RWPE2 (cell line): ENCODE measurements around the gene TNNT1.

Source experiments
- ATAC-seq: fragments of 200-7000 bp; cut with Tn5 transposase; 3 replicates; pipeline ENCODE4 v1.9.1; 2021; ENCODE audit warnings: low read depth
- DNase-seq: peaks from one replicate; pipeline ENCODE4 v3.0.0-alpha.2; 2020; ENCODE audit warnings: low spot score
- H3K27ac ChIP-seq: fragments of 450-650 bp; 2 replicates; pipeline ENCODE4 v1.5.1; 2017; ENCODE audit warnings: mild to moderate bottlenecking; ENCODE audit not compliant: poor library complexity, severe bottlenecking
- H3K27me3 ChIP-seq: fragments of 250-450 bp; sonication (Bioruptor Pico); 2 replicates; pipeline ENCODE4 v1.5.1; 2021; ENCODE audit warnings: mild to moderate bottlenecking, moderate library complexity; ENCODE audit not compliant: insufficient read depth, poor library complexity, severe bottlenecking
- H3K36me3 ChIP-seq: fragments of 250-450 bp; sonication (Bioruptor Pico); 2 replicates; pipeline ENCODE4 v1.5.1; 2020; ENCODE audit warnings: low read depth, mild to moderate bottlenecking, moderate library complexity
- H3K4me1 ChIP-seq: fragments of 250-450 bp; sonication (Bioruptor Pico); 2 replicates; pipeline ENCODE4 v1.5.1; 2021; ENCODE audit warnings: mild to moderate bottlenecking, moderate library complexity; ENCODE audit not compliant: insufficient read depth, poor library complexity, severe bottlenecking
- H3K4me3 ChIP-seq: fragments of 250-450 bp; sonication (Bioruptor Pico); 2 replicates; pipeline ENCODE4 v1.5.1; 2021; ENCODE audit warnings: mild to moderate bottlenecking, moderate library complexity; ENCODE audit not compliant: severe bottlenecking
- H3K9me3 ChIP-seq: fragments of 250-450 bp; sonication (Bioruptor Pico); 2 replicates; pipeline ENCODE4 v1.5.1; 2021; ENCODE audit warnings: mild to moderate bottlenecking, moderate library complexity; ENCODE audit not compliant: severe bottlenecking
- CTCF ChIP-seq: fragments of 450-650 bp; IDR thresholded peaks from one replicate; pipeline ENCODE4 v1.5.1; 2017; ENCODE audit warnings: mild to moderate bottlenecking, moderate library complexity; ENCODE audit not compliant: poor library complexity, severe bottlenecking

TNNT1 gene

GRCh38 chr19:55147545-55148251 is 1.3 kb downstream of the TNNT1 start:
- Histone ChIP-seq H3K27ac (peak overlapping the region; percentile 63), H3K9me3 (no peaks in the 10 kb centered on the region), H3K4me3 (no peak overlapping the region), H3K36me3 (peaks cover 8% of the 10 kb centered on the region), H3K27me3 (no peaks in the 10 kb centered on the region), H3K4me1 (no peaks in the 10 kb centered on the region)
- DNase-seq, result no peak
- TF ChIP-seq CTCF, result no peak
- no peak for ATAC-seq

- peak overlapping the region; percentile 68 for H3K4me3 ChIP-seq
- no peaks in the 10 kb centered on the region for H3K27me3 ChIP-seq
- peaks cover 13% of the 10 kb centered on the region for H3K36me3 ChIP-seq
- H3K4me1 ChIP-seq, result no peaks in the 10 kb centered on the region
- TF ChIP-seq CTCF, result no peak
- H3K9me3 ChIP-seq, result no peaks in the 10 kb centered on the region
- H3K27ac ChIP-seq, result peak overlapping the region; percentile 63
- ATAC-seq, result peak; percentile 95
- no peak for DNase-seq
These were observed 2.2 kb downstream of the TNNT1 start for GRCh38 chr19:55146705-55147273.

GRCh38 chr19:55146078-55146704 is 2.8 kb downstream of the TNNT1 start:
- TF ChIP-seq CTCF, result peak; percentile 92
- DNase-seq (no peak), ATAC-seq (peak; percentile 73)
- H3K4me3 ChIP-seq, result peak overlapping the region; percentile 68
- peak overlapping the region; percentile 63 for H3K27ac ChIP-seq
- peaks cover 17% of the 10 kb centered on the region for H3K36me3 ChIP-seq
- no peaks in the 10 kb centered on the region for H3K27me3 ChIP-seq
- no peaks in the 10 kb centered on the region for H3K9me3 ChIP-seq
- no peaks in the 10 kb centered on the region for H3K4me1 ChIP-seq

- H3K27me3 ChIP-seq, result no peaks in the 10 kb centered on the region
- H3K9me3 ChIP-seq, result no peaks in the 10 kb centered on the region
- H3K4me3 ChIP-seq, result no peak overlapping the region
- peaks cover 26% of the 10 kb centered on the region for H3K36me3 ChIP-seq
- DNase-seq, result no peak
- no peaks in the 10 kb centered on the region for H3K4me1 ChIP-seq
- no peak overlapping the region for H3K27ac ChIP-seq
- TF ChIP-seq CTCF, result no peak
- no peak for ATAC-seq
These were observed 3.8 kb downstream of the TNNT1 start for GRCh38 chr19:55145232-55145631.
